NCI-H345 treated with DMSO at 0.1 percent for 48 hours (cell line): ENCODE results near the gene PLP2.

Experiments
- DNase-seq: peaks from one replicate; lab custom pipeline; 2025; ENCODE audit not compliant: unreplicated experiment; lab: John Stamatoyannopoulos, UW

Gene PLP2

GRCh38 chrX:49208399-49208798 is 36.7 kb downstream of the PLP2 start:
- DNase-seq, result no peak

GRCh38 chrX:49209434-49210251 is 37.9 kb downstream of the PLP2 start:
- DNase-seq, result no peak

DNA sequence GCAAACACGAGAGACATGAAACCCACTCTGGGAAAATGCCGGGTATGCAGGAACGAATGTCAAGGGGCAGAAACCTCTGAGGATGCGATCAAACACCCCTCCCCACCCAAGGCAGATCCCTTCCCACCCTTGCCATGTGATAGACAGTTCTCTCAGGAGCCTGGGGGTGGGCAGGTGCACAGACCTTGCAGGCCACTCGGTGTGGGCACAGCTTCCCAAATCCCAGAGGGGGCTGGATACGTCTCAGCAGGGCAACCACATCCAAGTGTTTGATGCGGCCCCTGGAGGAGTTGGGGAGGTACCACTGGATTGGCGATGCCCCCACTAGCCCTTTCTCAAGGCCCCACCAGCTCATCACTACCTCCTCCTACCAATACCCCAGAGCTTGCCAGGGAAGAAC is 38.7 kb downstream of the PLP2 start:
- no peak for DNase-seq

DNA sequence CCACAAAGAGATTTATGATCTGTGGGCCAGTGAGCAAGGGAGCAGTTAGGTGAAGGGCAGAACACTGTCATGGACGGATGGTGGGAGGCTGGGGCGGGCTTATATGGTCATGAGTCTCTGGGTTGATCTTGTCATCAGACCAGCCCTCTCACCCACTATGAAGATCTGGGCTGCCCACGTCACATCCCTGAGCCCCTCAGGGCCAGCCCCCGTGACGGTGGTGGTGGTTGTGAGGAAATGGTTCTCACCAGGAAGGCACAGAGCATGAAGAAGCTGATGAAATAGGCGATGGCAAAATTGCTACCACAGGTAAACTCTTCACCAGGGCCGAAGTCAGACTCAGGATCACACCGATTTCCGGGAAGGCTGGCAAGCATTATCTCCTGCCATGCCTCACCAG is 39.4 kb downstream of the PLP2 start:
- DNase-seq, result no peak

- DNase-seq, result no peak
These were observed 40.5 kb downstream of the PLP2 start for GRCh38 chrX:49212209-49212608.

- DNase-seq, result no peak
These were observed 41.2 kb downstream of the PLP2 start for GRCh38 chrX:49212861-49213260.

- no peak for DNase-seq
These were observed 42.7 kb downstream of the PLP2 start for GRCh38 chrX:49214416-49214815.

DNA sequence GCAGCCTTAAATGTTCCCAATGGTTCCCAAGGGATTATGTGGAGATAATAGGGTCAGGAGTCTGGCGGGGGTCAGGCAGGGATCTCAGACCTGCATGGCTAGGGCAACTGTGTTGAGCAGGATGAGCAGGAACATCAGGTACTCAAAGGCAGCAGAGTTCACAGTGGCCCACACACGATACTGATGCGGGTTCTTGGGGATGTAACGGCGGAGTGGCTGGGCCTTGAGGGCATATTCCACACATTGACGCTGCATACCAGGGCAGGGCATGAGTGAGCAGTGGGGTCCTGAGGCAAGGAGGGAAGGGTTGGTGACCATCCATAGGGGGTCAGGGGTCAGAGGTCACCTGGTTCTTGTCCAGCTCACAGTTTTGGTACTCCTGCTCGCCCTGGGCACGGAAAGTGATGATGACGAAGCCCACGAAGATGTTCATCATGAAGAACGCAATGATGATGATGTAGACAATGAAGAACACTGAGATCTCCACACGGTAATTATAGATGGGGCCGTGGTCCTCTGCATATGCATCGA is 43.4 kb downstream of the PLP2 start:
- DNase-seq, result no peak

- no peak for DNase-seq
These were observed 48.4 kb downstream of the PLP2 start for GRCh38 chrX:49220100-49220499.

- no peak for DNase-seq
These were observed 50.2 kb downstream of the PLP2 start for GRCh38 chrX:49221868-49222267.
